NCI-H2107 treated with DMSO at 0.1 percent for 48 hours (cell line): ENCODE data around the gene STAU1.
"Not testable (repeated sequence)": the region's sequence is repeated elsewhere in the genome, so short reads cannot be mapped to it uniquely, and the experiment has no call there.

Experiments used
- DNase-seq: peaks from one replicate; lab custom pipeline; 2025; ENCODE audit not compliant: unreplicated experiment; lab: John Stamatoyannopoulos, UW

STAU1 gene

DNA sequence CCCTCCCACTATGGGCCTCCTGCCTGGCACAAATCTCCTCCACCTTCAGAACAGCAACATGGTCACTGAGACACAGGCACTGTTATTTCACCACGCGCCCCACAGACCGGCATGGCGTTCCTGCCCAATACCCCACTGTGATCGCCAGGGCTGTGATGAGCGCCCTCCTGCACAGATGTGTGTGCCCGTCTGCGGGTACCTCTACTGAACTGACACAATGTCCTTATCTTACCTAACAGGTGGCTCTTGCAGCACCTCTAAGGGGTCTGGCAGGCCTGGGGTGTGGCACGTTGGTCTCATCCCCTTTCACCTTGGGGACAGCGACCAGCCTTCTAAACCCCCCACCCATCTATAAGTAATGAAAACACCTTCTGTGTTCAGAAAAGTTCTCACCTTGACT lies 64.2 kb downstream of the STAU1 start:
- no peak for DNase-seq

DNA sequence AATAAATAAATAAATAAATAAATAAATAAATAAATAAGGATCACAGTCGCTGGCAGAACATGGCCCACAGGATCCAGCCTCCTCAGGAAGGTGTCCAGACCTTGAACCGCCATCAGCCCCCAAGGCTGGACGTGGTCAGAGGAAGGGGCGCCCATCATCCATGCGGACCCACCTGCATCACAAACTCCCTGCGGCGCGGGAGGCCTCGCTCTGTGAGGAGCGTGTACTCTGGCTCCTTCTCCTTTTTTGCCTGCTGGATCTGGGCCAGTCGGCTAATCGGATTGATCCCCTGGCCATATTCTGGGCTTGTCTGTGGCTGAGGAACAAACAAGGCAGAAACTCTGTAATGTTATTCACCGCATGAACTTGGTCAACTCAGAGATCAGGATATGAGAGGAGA lies 65.2 kb downstream of the STAU1 start:
- DNase-seq = no peak

GRCh38 chr20:49119988-49120387 lies 68.1 kb downstream of the STAU1 start:
- no peak for DNase-seq

DNA sequence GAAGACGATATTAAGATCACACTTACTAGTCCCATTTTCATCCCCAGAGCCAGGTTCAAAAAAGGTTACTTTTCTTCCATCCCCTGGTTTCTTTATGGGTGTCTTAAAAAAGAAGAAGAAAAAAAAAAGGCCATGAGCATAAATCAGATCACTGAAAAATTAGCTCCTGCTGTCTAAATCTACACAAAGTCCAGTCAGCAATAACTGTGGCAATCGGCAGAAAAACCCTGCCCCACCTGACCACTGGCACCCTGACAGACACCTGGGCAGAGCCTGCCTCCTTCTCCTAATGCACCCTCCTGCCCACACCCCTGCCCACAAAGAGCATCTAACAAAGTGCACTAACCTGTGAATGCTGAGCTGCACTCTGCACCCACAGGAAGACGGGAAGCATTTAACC lies 69.8 kb downstream of the STAU1 start:
- DNase-seq = no peak

DNA sequence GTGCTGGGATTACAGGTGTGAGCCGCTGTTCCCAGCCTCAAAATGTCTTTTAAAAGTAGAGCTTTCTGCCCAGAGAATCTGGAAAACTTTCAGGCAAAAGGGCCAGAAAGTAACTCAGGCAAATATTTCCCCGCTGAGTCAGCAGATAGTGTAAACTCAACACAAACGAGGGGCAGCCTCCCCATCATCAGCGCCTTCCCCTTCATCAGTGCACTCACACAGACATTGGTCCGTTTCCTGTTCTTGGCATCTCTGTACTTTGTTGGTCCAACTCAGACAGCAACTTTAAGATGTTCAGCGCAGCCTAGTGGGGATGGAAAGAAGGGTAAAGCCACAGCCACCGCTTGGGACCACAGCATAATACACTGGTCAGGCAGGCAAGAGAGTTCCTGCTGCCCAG lies 72.6 kb downstream of the STAU1 start:
- no peak for DNase-seq

DNA sequence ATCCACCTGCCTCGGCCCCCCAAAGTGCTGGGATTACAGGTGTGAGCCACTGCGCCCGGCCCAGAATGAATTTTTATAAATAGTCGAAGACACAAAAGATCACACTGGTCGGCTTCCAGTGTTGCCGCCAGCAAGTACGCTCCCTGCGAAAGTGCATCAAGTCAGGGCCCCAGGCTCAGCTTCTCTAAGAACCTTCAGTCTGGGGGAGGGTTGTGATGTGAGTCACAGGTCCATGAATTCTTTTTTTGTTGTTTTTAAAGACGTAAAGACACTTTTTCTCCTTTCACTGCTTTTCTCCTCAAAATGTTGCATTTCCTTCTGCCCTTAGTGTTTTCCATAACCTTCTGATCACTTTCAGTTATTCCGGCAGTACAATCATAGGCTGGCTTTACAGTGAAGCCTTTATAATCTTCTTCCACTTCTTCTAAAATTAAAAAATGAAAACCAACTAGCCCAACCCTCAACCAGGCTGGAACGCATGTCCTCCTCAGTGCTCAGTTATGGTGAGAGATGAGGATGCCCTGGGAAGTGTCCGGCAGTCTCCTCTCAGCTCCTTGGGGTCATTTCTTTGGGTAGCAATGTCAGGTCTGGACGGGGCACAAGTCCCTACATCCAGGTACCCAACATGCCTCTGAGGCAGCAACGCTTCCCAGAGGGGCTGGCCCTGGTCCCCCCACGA lies 75.4 kb downstream of the STAU1 start:
- no peak for DNase-seq

DNA sequence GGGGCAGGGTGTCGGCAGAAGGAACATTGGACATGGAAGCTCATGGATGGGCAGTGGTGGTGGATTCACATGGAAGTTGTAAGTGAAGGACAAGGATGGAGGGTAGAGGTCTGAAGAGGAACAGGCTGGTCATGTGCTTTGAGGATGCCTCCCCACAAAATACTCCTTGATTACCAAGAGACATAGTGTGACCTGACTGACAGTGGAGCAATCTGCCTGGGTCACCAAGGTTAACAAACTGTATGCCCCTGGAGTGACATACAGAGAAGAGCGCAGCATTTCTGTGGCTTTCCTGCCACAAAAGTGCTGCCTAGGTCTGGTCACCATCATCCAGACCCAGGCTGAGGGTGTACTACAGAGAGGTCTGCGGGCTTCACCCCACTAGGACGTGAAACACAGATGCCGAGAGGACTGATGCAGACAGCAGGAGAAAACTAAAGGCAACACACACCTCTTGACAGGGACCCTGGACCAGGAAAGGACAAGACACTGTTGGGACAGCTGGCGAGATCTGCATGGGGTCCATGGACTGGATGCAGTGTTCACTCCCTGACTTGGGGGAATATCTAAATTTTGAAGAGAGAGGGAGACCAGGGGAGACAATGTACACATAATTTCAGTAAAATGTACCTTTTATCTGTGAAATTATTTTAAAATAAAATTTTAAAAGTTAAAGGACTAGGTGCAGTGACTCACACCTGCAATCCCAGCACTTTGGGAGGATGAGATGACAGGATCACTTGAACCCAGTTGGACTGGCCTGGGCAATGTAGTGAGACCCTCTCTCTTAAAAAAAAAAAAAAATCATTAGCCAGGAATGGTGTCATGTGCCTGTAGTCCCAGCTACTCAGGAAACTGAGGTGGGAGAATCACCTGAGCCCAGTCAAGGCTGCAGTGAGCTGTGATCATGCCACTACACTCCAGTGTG lies 77.1 kb downstream of the STAU1 start:
- DNase-seq = no peak

GRCh38 chr20:49106328-49106727 lies 81.8 kb downstream of the STAU1 start:
- no peak for DNase-seq

DNA sequence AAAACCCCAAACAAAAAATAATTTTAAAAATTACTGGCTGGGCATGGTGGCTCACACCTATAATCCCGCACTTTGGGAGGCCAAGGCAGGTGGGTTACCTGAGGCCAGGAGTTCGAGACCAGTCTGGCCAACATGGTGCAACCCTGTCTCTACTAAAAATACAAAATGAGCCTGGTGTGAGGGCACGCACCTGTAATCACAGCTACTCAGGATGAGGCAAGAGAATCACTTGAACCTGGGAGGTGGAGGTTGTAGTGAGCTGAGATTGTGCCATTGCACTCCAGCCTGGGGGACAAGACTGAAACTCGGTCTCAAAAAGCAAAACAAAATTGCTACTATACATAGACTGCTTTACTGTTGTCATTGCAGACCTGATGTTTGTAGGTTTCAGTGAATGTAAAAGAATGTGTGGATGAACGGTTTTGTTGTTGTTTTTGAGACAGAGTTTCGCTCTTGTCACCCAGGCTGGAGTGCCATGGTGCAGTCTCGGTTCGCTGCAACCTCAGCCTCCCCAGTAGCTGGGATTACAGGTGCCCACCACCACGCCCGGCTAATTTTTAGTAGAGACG lies 83.1 kb downstream of the STAU1 start:
- DNase-seq = not testable (repeated sequence)

DNA sequence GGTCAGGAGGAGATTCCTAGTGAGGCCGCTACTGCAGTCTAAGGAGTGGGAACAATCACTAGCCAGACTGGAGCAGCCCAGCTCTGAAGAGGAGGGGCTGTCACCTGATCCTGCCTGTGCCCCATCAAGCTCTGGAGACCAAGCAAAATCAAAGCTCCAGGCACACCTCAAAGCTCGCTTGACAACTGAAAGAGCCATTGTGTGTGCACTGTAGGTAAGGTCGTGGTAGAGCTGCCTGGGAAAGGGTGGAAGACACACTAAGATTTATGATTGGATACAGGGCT lies 83.8 kb downstream of the STAU1 start:
- DNase-seq = peak; percentile 53

- DNase-seq = no peak
Observed at GRCh38 chr20:49103647-49104364, 84.3 kb downstream of the STAU1 start.

DNA sequence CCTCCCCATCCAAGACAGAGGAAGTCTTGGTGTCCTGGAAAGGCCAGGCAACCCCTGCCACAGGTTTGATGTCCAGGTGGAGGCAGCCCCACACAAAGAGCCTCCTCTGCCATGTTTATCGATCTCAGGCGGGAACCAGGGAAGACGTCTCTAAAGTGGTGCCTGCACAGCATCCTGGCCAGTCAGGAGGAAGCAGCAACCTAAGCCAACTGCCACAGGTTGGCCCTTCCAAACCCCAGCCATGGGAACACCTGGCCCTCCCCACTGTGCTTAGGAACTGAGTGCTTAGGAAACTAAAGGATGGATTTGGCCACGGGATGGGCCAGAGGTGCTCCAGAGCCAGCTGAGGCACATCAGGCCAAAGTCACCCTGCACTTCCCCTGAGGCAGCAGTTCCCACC lies 85.1 kb downstream of the STAU1 start:
- no peak for DNase-seq

GRCh38 chr20:49100972-49101371 lies 87.2 kb downstream of the STAU1 start:
- no peak for DNase-seq

GRCh38 chr20:49100292-49100691 lies 87.8 kb downstream of the STAU1 start:
- not testable (repeated sequence) for DNase-seq

DNA sequence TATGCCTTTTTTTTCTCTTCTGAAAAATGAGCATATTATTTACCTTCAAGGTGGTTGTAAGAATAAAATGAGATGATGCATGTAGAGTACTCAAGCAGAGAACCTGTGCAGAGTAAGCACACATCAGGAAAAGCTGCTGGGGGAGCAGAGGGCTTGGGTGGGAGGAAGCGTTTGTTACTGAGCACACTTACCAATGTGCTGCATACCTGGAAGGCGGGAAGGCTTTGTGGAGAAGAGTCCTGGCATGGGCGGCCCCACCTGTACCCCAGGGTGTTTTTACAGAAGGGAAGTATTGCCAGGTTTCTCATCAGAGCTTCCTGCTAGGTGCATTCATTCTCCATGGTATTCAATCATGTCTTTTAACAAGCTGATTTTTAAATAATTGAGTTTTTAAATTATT lies 89.1 kb downstream of the STAU1 start:
- DNase-seq = no peak

GRCh38 chr20:49098136-49098535 lies 90.0 kb downstream of the STAU1 start:
- no peak for DNase-seq

- DNase-seq = no peak
Observed at GRCh38 chr20:49097159-49097558, 91.0 kb downstream of the STAU1 start.

- DNase-seq = no peak
Observed at GRCh38 chr20:49096203-49096730, 91.9 kb downstream of the STAU1 start.

DNA sequence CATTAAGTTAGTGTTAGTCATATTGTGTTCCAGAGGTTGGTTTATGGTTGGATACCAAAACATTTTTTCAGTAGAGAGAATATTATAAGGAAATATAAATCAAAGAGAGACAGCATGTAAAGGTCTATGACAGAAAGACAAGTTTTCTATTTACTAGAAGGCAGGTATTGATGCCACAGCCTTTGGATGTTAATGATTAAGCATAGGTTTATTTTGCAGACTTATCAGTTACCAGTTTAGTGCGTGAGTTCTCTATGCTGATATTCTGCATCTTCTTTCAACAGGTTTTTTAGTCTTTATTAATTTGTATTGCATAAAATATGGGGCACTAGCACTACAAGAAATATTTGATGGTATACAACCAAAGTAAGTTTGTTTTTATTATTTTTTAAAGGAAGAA lies 96.4 kb downstream of the STAU1 start:
- DNase-seq = no peak

DNA sequence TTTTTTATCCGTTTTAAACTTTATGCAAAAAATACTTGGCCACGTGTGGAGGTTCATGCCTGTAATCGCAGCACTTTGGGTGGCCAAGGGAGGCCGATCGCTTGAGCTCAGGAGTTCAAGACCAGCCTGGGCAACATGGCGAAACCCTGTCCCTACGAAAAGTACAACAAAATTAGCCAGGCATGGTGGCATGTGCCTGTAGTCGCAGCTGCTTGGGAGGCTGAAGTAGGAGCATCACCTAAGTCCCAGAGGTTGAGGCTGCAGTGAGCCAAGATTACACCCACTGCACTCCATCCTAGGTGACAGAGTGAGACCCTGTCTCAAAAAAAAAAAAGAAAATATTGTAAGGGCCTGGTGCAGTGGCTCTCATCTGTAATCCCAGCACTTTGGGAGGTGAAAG lies 97.0 kb downstream of the STAU1 start:
- no peak for DNase-seq

GRCh38 chr20:49082295-49082694 lies 105.8 kb downstream of the STAU1 start:
- DNase-seq = not testable (repeated sequence)
